GM21360 (cell line): Measurements from ENCODE around the gene TOMM34.

Source experiments
- ATAC-seq: cut with Tn5 transposase; IDR thresholded peaks from one replicate; pipeline ENCODE4 v1.9.1; 2021; ENCODE audit warnings: mild to moderate bottlenecking, moderate library complexity; ENCODE audit not compliant: unreplicated experiment

The TOMM34 gene

DNA sequence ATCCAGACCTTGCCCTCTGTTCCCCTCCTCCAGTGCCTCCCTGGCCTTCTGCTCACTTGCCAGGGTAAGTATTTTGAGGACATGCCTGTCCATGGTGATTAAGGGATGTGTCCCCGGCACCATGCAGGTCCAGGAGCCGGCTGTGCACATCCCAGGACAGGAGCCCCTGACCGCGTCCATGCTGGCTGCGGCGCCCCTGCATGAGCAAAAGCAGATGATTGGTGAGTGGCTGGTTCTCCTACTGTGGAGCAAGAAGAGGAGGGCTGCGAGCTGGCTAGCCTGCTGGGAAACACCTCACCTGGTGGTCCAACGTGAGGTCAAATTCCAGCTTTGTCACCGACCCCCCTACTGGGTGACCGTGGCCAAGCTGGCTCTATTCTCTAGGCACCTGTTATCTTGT is 23.7 kb downstream of the TOMM34 start:
- ATAC-seq, result no peak

DNA sequence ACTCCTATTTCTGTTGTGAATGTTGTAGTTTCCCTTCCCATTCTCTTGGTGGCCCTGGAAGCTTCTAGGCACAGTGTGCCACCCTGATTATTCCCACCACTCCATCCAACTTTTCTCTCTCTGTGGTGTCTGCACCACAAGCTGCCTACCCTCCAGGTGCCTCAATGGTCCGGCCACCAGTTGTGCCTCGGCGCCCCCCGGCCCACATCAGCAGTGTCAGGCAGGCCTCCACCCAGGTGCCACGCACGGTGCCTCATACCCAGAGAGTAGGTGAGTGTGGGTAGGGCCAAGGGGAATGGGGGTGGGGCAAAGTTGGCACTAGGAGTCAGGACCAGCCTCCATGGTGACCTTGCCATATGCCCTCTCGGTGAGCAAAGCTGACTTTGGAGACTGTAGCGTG is 27.3 kb downstream of the TOMM34 start:
- ATAC-seq, result no peak

DNA sequence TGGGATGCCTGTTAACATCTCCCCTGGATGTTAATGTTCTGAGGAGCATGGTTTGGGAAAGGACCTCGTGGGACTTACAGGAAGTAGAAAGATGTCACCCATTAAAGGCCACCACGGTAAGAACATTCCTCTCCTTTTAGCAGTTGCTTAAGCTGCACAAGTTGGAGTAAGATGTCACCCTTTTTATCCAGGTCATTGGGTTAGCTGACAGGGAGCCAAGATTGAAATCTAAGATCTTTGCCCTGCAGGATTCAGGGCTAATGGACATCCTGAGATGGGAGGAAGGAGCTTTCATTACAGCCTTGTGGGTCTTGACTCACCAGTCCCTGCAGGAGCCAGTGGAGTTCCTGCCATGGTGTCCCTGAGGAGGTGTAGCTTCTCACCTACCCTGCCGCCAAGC is 28.3 kb downstream of the TOMM34 start:
- ATAC-seq, result no peak

DNA sequence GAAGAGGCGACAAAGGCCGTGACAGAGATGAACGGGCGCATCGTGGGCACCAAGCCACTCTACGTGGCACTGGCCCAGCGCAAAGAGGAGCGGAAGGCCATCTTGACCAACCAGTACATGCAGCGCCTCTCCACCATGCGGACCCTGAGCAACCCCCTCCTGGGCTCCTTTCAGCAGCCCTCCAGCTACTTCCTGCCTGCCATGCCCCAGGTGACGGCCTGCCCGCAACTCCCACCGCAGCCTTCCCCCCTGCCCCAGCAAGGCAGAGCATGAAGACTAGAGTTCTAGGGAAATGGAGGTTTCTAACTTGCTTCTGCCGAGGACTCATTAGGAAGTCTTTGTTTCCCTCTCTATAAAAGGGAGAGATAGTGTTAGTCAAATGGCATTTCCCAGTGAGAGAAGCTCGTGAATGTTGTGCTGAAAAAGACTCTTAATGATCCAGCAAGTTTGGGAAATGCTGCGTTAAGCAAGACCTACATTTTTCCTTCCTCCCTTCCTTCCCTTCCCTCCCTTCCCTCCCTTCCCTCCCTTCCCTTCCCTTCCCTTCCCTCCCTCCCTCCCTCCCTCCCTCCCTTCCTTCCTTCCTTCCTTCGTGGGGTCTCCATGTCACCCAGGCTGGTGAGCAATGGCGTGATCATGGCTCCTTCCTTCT is 29.6 kb downstream of the TOMM34 start:
- ATAC-seq, result no peak

DNA sequence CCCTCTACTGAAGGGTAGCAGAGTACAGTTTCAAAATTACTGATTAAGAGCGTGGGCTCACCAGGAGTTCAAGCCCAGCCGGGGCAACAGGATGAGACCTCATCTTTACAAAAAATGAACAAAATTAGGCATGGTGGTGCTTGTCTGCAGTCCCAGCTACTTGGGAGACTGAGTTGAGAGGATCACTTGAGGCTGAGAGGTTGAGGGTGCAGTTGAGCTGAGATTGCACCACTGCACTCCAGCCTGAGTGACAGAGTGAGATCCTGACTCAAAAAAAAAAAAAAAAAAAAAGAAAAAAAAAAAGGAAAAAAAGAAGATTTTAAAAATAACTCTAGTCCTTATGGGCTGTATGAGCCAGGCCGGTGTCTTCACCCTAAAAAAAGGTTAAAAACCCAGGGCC is 31.6 kb downstream of the TOMM34 start:
- ATAC-seq, result no peak

DNA sequence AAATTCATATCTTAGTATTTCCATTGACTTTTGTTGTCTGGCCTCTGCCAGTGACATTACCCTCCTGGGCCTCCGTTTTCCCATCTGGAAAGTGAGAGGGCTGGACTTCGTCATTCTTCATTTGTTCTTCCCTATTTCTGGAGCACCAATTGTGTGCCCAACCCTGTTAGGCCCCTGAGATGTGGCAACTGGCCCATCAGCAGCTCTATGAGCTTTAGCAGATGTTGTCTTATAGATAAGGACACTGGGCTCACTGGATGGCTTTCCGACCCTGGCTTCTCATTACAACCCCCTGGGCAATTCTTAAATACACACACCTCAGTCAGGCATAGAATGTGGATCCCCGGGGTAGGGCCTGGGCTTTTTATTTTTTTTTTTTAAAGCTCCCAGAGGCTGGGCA is 35.7 kb downstream of the TOMM34 start:
- no peak for ATAC-seq

DNA sequence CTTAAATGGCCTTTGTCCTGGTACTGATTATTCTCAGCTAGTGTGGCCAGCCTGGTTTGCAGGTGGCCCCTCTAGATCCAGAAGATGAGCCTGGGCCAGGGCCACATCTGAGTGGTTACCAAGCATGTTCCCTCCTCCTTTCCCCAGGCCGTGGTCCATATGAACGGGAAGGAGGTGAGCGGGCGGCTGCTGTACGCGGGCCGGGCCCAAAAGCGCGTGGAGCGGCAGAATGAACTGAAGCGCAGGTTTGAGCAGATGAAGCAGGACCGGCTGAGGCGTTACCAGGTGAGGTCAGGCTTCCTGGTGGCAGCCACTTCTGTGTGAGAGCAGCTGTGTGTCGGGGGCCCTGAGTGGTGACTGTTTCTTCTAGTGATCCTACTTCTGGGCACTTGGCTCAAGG is 38.8 kb downstream of the TOMM34 start:
- no peak for ATAC-seq

DNA sequence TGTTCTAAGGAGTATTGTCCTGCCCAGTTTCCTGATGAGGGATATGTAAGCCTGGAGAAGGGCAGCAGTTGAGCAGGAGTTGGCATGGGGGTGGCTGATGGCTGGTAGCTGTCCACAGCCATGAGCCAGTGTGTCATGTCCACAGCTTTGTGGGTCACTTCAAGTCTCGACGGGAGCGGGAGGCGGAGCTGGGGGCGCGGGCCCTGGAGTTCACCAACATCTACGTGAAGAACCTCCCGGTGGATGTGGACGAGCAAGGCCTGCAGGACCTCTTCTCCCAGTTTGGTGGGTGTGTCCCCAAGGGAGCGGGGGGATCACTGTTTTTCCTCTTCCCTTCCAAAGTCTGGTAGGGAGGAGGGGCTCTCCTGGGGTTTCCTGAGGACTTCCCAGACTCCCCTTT is 41.4 kb downstream of the TOMM34 start:
- ATAC-seq, result no peak

DNA sequence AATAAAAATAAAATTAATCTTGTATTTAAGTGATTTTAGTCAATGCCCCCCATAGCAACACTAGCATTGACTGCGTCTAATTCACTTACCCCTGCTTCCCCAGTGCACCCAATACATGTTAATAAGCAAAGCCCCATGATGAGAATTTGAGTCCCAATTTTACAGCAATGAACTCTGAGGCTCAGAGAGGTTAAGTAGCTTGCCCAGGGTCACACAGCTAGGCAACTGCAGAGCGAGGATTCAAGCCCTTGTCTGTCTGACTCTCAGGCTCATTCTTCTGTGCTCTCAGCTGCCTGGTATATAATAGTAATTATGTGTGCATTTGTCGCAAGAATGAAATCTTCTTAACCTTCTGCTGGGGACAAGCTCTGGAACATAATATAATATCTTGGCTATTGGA is 41.9 kb downstream of the TOMM34 start:
- no peak for ATAC-seq

DNA sequence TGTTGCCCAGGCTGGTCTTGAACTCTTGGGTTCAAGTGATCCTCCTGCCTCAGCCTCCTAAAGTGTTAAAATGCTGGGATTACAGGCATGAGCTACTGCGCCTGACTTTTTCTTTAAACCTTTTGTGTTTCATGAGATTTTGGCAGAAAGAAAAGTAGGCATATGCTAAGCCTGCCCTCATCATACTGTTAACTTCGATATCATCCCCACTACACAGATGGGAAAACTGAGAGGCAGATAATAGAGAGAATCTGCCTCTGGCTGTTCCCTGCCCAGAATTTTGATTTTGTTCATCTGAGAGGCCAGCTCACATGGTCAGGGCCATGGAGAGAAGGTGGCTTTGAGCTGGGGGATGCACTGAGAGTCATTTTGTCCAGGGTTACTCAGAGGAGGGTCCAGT is 42.8 kb downstream of the TOMM34 start:
- no peak for ATAC-seq

DNA sequence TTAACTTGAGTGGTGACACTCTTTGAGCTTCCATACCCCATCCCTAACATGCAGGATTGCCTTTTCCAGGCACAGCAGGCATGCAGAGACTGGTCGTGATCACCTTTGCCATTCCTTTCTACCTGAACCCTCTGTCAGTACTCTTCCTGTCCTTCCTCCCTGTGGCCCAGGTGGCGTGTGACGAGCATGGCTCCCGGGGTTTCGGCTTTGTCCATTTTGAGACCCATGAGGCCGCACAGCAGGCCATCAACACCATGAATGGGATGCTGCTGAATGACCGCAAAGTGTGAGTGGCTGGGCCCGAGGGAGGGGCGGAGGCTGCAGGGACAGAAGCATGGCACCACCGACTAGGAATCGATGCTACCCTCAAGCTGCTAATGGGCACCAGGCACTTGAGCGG is 43.6 kb downstream of the TOMM34 start:
- no peak for ATAC-seq

DNA sequence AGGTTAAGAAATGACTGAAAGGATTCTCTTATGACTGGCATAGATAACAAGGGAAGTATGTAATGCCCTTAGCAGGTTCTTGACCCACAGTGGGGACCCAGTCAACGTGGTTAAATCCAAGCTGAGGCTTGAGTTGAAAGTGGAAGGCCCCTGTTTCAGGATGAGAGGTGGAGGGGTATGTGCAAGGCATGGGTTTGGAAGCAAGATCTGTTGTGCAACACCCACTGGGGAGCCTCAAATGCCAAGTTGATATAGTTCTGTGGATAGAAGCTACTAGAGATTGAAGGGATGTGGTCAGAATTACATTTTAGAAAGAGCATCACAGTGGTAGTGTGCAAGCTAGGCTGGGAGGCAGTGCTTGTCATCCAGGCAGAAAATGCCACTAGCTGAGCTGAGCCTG is 45.3 kb downstream of the TOMM34 start:
- ATAC-seq, result no peak

DNA sequence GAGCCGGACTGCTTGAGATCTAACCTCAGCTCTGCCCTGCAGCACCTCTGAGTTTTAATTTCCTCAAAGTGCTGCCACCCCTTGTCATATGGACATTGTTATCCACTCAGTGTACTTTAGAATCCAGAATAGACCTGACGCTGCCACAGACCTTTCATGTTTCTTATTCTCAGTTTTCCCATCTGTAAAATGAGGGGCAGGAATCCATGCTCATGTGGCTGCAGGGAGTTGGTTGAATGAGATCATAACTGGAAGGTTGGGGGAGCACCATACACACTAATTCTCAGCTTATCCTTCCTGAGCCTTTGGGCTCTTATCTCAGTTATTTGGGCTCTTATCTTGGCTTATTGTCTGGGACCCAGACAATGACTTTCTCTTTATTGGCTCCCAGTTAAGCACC is 48.0 kb downstream of the TOMM34 start:
- ATAC-seq, result no peak

DNA sequence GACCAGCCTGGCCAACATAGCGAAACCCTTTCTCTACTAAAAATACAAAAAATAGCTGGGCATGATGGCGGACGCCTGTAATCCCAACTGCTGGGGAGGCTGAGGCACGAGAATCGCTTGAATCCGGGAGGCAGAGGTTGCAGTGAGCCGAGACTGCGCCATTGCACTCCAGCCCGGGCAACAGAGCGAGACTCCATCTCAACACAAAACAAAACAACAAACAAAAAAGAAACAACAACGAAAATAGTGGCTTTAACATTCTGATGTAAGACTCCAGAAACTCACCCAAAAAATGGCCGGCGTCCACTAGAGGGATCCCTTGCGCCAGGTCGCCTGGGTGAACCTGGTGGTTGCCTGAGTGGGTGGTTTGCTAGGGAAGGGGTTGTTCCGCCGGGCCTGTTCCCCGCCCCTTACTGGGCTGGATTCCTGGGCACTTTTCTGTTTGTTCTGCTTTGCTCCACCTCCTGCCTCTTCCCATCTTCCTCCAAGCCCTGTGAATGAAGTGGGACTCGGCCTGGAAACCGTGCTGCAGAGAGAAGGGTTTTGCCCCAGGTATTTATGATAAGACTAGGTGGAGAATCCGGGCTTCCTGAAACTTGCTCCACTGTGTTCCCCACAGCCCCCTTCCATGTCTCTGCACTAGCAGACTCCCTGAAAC is 48.8 kb downstream of the TOMM34 start:
- ATAC-seq, result no peak

DNA sequence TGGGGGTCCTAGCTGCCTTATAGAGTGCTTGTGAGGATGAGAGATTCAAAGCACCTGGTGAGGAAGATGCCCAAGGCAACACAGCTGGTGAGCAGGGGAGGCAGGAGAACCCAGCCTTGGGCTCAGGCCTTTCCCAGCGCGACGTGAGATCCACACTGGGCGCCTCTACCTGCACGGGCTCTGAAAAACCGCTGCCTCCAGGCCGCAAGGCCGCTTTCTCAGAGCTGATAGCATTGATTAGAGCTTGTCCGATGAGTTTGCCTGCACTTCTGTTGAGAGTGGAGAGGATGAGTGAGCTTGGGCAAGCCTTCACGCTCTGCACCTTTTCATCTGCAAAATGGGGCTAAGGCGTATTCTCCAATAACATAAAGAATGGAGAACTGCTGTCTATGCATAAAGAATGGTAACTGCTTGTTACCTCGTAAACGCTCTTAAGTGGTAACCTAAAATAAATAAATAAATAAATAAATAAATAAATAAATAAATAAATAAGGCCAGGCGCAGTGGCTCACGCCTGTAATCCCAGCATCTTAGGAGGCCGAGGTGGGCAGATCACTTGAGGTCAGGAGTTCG is 49.4 kb downstream of the TOMM34 start:
- no peak for ATAC-seq

DNA sequence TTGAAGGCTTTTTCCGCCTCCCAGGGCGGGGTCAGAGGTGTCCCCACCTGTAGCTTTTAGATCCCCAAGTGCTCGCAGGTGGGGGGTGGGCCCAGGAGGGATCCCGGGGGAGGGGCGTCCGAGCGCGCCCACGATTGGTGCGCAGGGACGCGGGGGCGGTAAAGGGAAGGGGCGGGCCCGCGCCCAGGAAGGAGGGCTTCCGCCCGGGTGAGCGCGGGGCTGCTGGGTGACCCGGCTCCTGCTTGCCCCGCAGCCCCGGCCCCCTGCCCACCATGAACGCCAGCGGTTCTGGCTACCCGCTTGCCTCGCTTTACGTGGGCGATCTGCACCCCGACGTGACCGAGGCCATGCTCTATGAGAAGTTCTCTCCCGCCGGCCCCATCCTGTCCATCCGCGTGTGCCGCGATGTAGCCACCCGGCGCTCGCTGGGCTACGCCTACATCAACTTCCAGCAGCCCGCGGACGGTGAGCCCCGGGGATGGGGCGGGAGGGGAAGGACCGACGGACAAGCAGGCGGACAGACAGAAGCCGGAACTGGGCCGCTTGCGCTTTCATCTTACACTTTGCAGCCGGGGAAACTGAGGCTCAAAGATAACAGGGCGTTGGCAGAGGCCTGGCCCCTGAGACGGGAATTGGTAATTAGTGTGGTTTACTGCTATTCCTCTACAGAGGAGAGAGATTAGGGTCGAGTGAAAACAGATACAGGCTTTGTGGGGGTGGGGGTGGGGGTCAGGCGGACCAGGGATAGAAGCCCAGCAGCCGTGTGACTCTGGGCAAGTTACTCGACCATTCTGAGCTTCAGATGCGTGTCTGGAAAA is 50.1 kb downstream of the TOMM34 start, which contains the start of gene PABPC1L:
PABPC1L (plus strand) TSS at position 189 of the 818 bp plus-strand sequence; CDS start at position 273, 84 bp downstream.
- ATAC-seq, result peak; percentile 78

DNA sequence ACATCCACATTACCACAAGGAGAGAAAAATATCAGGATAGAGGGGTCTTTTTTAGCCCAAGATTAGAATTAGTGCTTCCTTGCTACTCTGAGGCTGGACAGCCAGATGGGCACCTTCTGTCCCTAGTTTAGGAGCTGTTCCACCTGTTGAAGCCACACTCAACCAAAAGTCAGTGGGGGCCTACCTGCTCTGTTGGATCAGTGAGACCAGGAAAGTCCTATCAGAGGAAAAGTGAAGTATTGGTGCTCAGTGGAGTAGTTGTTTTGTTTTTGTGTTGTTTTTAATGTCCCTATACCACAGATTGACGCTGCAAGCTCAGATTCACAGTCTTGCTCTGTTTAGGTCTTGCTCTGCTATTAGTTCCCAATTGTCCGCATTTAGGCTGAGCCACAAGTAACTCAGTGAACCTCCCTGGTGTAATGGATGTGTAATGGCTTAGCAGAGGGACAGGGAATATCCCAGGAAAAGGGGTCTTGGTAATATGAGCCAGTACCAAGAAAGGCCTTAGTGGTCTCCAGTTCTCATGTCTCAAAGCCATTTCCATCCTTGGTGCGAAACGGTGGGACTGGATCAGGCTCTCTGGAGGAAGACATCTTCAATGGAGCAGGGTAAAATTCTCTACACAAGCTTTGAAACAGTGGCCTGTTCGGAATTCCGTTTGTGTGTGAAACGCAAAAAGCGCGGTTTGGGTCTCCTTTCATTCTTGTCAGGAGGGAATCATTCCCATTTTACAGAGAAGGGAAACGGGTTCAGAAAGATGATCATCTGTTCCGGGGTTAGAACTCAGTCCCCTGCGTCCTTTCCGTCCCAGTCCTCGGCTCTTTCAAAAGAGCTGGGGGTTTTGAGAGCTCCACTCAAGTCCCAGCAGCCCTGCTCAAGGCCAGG is 51.0 kb downstream of the TOMM34 start:
- ATAC-seq, result no peak

DNA sequence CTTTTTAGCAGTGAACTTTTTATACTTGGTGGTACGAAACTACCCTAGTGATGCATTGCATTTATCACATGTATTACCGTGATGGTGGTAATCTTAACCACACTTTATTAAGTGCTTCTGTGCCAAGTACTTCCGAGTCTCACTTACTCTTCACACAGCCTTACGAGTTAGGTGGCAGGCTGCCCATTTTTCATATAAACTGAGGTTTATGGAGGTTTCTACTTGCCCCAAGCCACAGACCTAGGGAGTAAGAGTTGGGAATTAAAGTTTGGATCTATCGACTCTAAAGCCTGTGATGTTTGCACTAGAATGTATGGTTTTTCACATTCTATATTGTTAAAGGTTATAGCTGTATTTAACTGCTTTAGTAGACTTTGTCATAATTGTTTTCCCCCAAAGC is 55.8 kb downstream of the TOMM34 start:
- ATAC-seq, result no peak

DNA sequence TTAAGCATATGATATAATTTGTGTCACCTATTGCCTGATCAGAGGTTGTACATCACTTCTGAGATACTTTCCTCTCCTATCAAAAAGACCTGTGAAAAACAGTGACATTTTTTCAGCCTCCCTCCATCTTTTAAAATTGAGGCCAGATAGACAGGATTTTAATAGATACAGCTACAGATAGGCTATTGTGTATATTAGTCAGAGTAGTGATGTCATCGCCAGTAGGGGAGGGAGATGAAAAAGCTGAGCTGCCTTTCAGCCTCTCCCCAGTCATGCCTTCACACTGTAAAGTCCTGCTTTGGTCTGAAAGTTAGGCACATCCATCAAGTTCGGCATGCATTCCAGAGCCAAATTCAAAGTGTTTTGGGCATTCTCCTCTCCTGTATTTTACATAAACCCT is 58.2 kb downstream of the TOMM34 start:
- ATAC-seq, result no peak

DNA sequence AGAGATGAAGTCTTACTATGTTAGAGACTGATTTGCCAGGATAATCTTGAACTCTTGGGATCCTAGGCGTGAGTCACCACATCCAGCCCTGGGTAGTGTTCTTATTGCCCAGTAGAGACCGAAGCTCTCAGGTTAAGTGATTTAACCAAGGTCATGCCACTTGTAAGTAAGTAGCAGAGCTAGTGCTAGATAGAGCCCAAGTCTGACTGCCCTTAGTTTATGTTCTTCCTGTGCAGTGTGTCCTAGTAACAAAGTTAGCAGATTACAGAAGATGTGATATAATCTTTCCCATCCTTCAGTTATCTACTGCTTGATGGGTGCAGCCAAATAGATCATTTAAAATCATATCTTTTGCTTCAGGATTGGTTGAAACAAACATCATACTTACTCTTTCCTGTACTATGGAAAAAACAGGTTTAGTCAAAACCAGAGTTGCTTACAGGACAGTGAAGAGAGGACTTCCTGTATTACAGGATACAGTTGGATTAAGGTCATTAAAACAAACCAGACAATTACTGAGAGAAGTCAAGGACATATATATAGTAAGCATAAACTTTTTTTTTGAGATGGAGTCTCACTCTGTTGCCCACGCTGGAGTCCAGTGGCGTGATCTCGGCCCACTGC is 59.9 kb downstream of the TOMM34 start:
- ATAC-seq, result no peak
